SK-N-SH (cell line): ENCODE measurements around the gene ITSN1. TPM values are rescaled to one million over a fixed set of nuclear protein-coding genes. Genes with fewer than 3 reads are reported as not detected.

Source experiments
- CTCF ChIA-PET: fragments of 300-600, 350-600 bp; formaldehyde crosslinking; extraction: SDS; loops from one replicate; lab custom pipeline; 2021; lab: Yijun Ruan, JAX
- POLR2A ChIA-PET: fragments of 350-600 bp; sonication (Branson Sonifier 250); formaldehyde crosslinking; extraction: SDS; loops from one replicate; lab custom pipeline; 2020; ENCODE audit warnings: antibody characterized with exemption, inconsistent platforms; lab: Yijun Ruan, JAX
- DNase-seq: peaks from one replicate; pipeline ENCODE4 v3.0.0; 2012
- H2AFZ ChIP-seq: fragments of 200-600 bp; sonication (generic); 2 replicates; pipeline ENCODE4 v1.8.1; 2016; ENCODE audit warnings: antibody characterized with exemption, mild to moderate bottlenecking, low read depth
- H3F3A ChIP-seq: fragments of 200-600 bp; sonication (generic); replicated peaks from 2 replicates; pipeline ENCODE3; 2016; ENCODE audit warnings: antibody characterized with exemption, mild to moderate bottlenecking; ENCODE audit not compliant: insufficient read depth
- H3K27ac ChIP-seq, 2 experiments: fragments of 200-500 bp in 1 of 2; fragments of 200-600 bp in 1 of 2; sonication (Bioruptor generic) in 1 of 2; sonication (generic), shearing (Covaris generic) in 1 of 2; 2 replicates each; pipeline versions ENCODE4 v1.5.1 to v1.6.1; 2014 to 2016; ENCODE audit warnings: low read depth in 2 of 2, inconsistent platforms in 1 of 2, low read length in 1 of 2, mild to moderate bottlenecking in 1 of 2, mixed read lengths in 1 of 2
- H3K27me3 ChIP-seq: fragments of 200-600 bp; sonication (generic), shearing (Covaris generic); 2 replicates; pipeline ENCODE4 v1.6.1; 2016; ENCODE audit warnings: mixed run types; ENCODE audit not compliant: insufficient read depth
- H3K36me3 ChIP-seq, 2 experiments: fragments of 200-500 bp in 1 of 2; fragments of 200-600 bp in 1 of 2; sonication (Bioruptor generic) in 1 of 2; sonication (generic) in 1 of 2; replicated peaks in 1 of 2; 2 replicates each; pipeline versions ENCODE3 to v1.5.1; 2014 to 2016; ENCODE audit warnings: low read length in 1 of 2, mild to moderate bottlenecking in 1 of 2; ENCODE audit not compliant: insufficient read depth in 2 of 2, control insufficient read depth in 1 of 2
- H3K4me1 ChIP-seq, 2 experiments: fragments of 200-500 bp in 1 of 2; fragments of 200-600 bp in 1 of 2; sonication (Bioruptor generic) in 1 of 2; sonication (generic), shearing (Covaris generic) in 1 of 2; 2 replicates each; pipeline versions ENCODE4 v1.5.1 to v1.6.1; 2014 to 2016; ENCODE audit warnings: low read depth in 1 of 2, low read length in 1 of 2, mixed run types in 1 of 2; ENCODE audit not compliant: insufficient read depth in 2 of 2, control insufficient read depth in 1 of 2
- H3K4me2 ChIP-seq: fragments of 200-600 bp; sonication (generic), shearing (Covaris generic); 2 replicates; pipeline ENCODE4 v1.6.1; 2017; ENCODE audit warnings: mixed run types
- H3K4me3 ChIP-seq, 2 experiments: fragments of 200-500 bp in 1 of 2; fragments of 200-600 bp in 1 of 2; sonication (Bioruptor generic) in 1 of 2; sonication (generic), shearing (Covaris generic) in 1 of 2; 2 replicates each; pipeline versions ENCODE4 v1.5.1 to v1.8.1; 2014 to 2016; ENCODE audit warnings: low read depth in 2 of 2, inconsistent platforms in 1 of 2, low read length in 1 of 2, mild to moderate bottlenecking in 1 of 2, mixed read lengths in 1 of 2, moderate library complexity in 1 of 2
- H3K79me2 ChIP-seq: fragments of 200-600 bp; sonication (generic); 2 replicates; pipeline ENCODE4 v1.8.1; 2017; ENCODE audit warnings: mild to moderate bottlenecking; ENCODE audit not compliant: insufficient read depth
- H3K9ac ChIP-seq: fragments of 200-600 bp; sonication (generic); 2 replicates; pipeline ENCODE4 v1.6.1; 2017; ENCODE audit warnings: mixed run types
- H3K9me2 ChIP-seq: fragments of 200-600 bp; sonication (generic); 2 replicates; pipeline ENCODE4 v1.6.1; 2017; ENCODE audit warnings: mixed run types
- H3K9me3 ChIP-seq: fragments of 200-600 bp; sonication (generic); 2 replicates; pipeline ENCODE4 v1.6.1; 2017; ENCODE audit warnings: mixed run types, mild to moderate bottlenecking, moderate library complexity
- H4K20me1 ChIP-seq: fragments of 200-600 bp; sonication (generic); 2 replicates; pipeline ENCODE4 v1.6.1; 2017; ENCODE audit warnings: mild to moderate bottlenecking, mixed run types; ENCODE audit not compliant: insufficient read depth
- CHD2 ChIP-seq: fragments of 150-350 bp; IDR thresholded peaks from 2 replicates; pipeline ENCODE4 v1.6.1; 2018; ENCODE audit warnings: low read length; ENCODE audit not compliant: partially characterized antibody
- ELF1 ChIP-seq: IDR thresholded peaks from 2 replicates; pipeline ENCODE4 v1.4.0; 2012
- EZH2phosphoT487 ChIP-seq: fragments of 200-600 bp; sonication (generic); IDR thresholded peaks from 2 replicates; pipeline ENCODE4 v1.6.1; 2017; ENCODE audit warnings: low read depth, mixed run types, mild to moderate bottlenecking, antibody characterized with exemption, moderate library complexity, borderline replicate concordance
- FOSL2 ChIP-seq: IDR thresholded peaks from 2 replicates; pipeline ENCODE4 v1.4.0; 2012; ENCODE audit warnings: low read depth, mild to moderate bottlenecking, moderate library complexity, borderline replicate concordance
- GABPA ChIP-seq: IDR thresholded peaks from 2 replicates; pipeline ENCODE4 v1.4.0; 2012; ENCODE audit warnings: low read depth, mild to moderate bottlenecking
- IRF3 ChIP-seq: fragments of 150-350 bp; IDR thresholded peaks from 2 replicates; pipeline ENCODE4 v1.6.1; 2016; ENCODE audit warnings: mild to moderate bottlenecking, low read depth, low read length
- MAX ChIP-seq: IDR thresholded peaks from 2 replicates; pipeline ENCODE4 v1.4.0; 2012; ENCODE audit warnings: low read depth
- NRF1 ChIP-seq: IDR thresholded peaks from 2 replicates; pipeline ENCODE4 v1.6.1; 2012; ENCODE audit warnings: low read depth, mild to moderate bottlenecking, low read length
- RAD21 ChIP-seq: IDR thresholded peaks from 2 replicates; pipeline ENCODE4 v1.6.1; 2012; ENCODE audit warnings: mild to moderate bottlenecking, low read length
- RXRA ChIP-seq: IDR thresholded peaks from 2 replicates; pipeline ENCODE4 v1.4.0; 2012; ENCODE audit warnings: low read depth, mild to moderate bottlenecking, borderline replicate concordance
- SIN3A ChIP-seq: IDR thresholded peaks from 2 replicates; pipeline ENCODE4 v1.6.1; 2012; ENCODE audit warnings: low read depth, mild to moderate bottlenecking, low read length, moderate library complexity, borderline replicate concordance
- SMC3 ChIP-seq: IDR thresholded peaks from 2 replicates; pipeline ENCODE4 v1.6.1; 2012; ENCODE audit warnings: low read depth, low read length, improper control_type of control experiment
- TAF1 ChIP-seq: IDR thresholded peaks from 2 replicates; pipeline ENCODE4 v1.6.1; 2012; ENCODE audit warnings: low read depth, mild to moderate bottlenecking, low read length, moderate library complexity, borderline replicate concordance
- TCF12 ChIP-seq: IDR thresholded peaks from 2 replicates; pipeline ENCODE4 v1.4.0; 2012
- TEAD4 ChIP-seq: IDR thresholded peaks from 2 replicates; pipeline ENCODE4 v1.4.0; 2012; ENCODE audit warnings: mild to moderate bottlenecking, borderline replicate concordance; ENCODE audit not compliant: insufficient read depth
- ZBTB33 ChIP-seq: IDR thresholded peaks from 2 replicates; pipeline ENCODE4 v1.4.0; 2012; ENCODE audit warnings: low read depth, borderline replicate concordance
- WGBS: methylation state at CpG from one replicate; pipeline ENCODE4 v1.1.6; 2017; ENCODE audit warnings: low lambda C conversion rate; 5-methylcytosine and 5-hydroxymethylcytosine counted together
- polyA plus RNA-seq, 3 experiments: library from polyadenylated mRNA; depleted of rRNA; stranded (reverse); fragments of >200 nt; gene quantifications; 2 replicates each; pipeline ENCODE4 v1.2.3, GENCODE V29; 2012

ITSN1 gene
- polyA plus RNA-seq, 1 of the 3 experiments (the other 2 are of a cell fraction) = 27.8 TPM

- Histone ChIP-seq H3K27ac (no peak overlapping the region), H3K9ac (no peak overlapping the region), H3K27me3 (no peaks in the 10 kb centered on the region), H3K79me2 (peaks cover 40% of the 10 kb centered on the region), H3K9me3 (no peaks in the 10 kb centered on the region), H3F3A (peaks cover 12% of the 10 kb centered on the region), H3K36me3 (peaks cover 37 to 43% of the 10 kb centered on the region in 2 experiments), H4K20me1 (no peaks in the 10 kb centered on the region), H3K4me3 (no peak overlapping the region; a peak in 1 of 4 replicates), H3K4me2 (peak overlapping the region; percentile 90), H3K4me1 (peaks cover 8 to 12% of the 10 kb centered on the region in 2 experiments; a peak in 3 of 4 replicates), H2AFZ (no peak overlapping the region), H3K9me2 (no peaks in the 10 kb centered on the region)
- no peak for TF ChIP-seq RAD21
- no peak for TF ChIP-seq NRF1
- no peak for TF ChIP-seq IRF3
- no peak for TF ChIP-seq RXRA
- TF ChIP-seq CHD2 = no peak
- no peak for TF ChIP-seq ZBTB33
- TF ChIP-seq TCF12 = no peak
- no peak for TF ChIP-seq EZH2phosphoT487
- no peak for TF ChIP-seq SIN3A
- TF ChIP-seq ELF1 = no peak
- no peak for TF ChIP-seq TEAD4
- no peak for TF ChIP-seq FOSL2
- no peak for TF ChIP-seq MAX
- TF ChIP-seq GABPA = no peak
- TF ChIP-seq TAF1 = no peak
- TF ChIP-seq SMC3 = no peak
- ChIA-PET CTCF (interaction anchor here (1.4 to 3.0 kb wide), 3 partner anchors 10 to 308 kb away, joined by 3 to 18 read pairs (median 7); no protein-coding TSS in a partner anchor), POLR2A (no interaction called here)
- DNase-seq = no peak
- 96% methylated on average over 5 of the region's 5 CpGs for WGBS
Observed at GRCh38 chr21:33914188-33914587, 271.9 kb downstream of the ITSN1 start.
